Stimulated activated CD8-positive, alpha-beta memory T cell treated with anti-CD3 and anti-CD28 coated beads, Interleukin-2, amount 100 ng/mL, for 48 hours (primary cell): ENCODE measurements around the gene ARL15.

Experiments used
- DNase-seq, 2 donors: peaks; one replicate each; pipeline ENCODE4 v3.0.0-alpha.2; 2020; ENCODE audit warnings: low read depth in 2 of 2

ARL15 gene

GRCh38 chr5:54315736-54316528 lies 5.6 kb upstream of the ARL15 start:
- DNase-seq = no peak

- DNase-seq = no peak
These were observed 3.2 kb upstream of the ARL15 start for GRCh38 chr5:54313311-54314270.

GRCh38 chr5:54312499-54312898 lies 2.1 kb upstream of the ARL15 start:
- no peak for DNase-seq

GRCh38 chr5:54311176-54311677 lies 854 bp upstream of the ARL15 start:
- no peak for DNase-seq

GRCh38 chr5:54309691-54310432 lies 511 bp downstream of the ARL15 start:
- DNase-seq = peak in 1 of 2 donors; percentile 3

GRCh38 chr5:54309276-54309675 lies 1.1 kb downstream of the ARL15 start:
- no peak for DNase-seq

- DNase-seq = no peak
These were observed 2.8 kb downstream of the ARL15 start for GRCh38 chr5:54307583-54307982.

- no peak for DNase-seq
These were observed 3.5 kb downstream of the ARL15 start for GRCh38 chr5:54306893-54307292.

GRCh38 chr5:54305737-54306136 lies 4.6 kb downstream of the ARL15 start:
- DNase-seq = no peak

- DNase-seq = no peak
These were observed 6.3 kb downstream of the ARL15 start for GRCh38 chr5:54304040-54304439.

GRCh38 chr5:54302267-54302687 lies 8.1 kb downstream of the ARL15 start:
- DNase-seq = no peak

- no peak for DNase-seq
These were observed 8.5 kb downstream of the ARL15 start for GRCh38 chr5:54301849-54302248.

- no peak for DNase-seq
These were observed 9.2 kb downstream of the ARL15 start for GRCh38 chr5:54301220-54301619.

GRCh38 chr5:54298947-54299346 lies 11.4 kb downstream of the ARL15 start:
- DNase-seq = no peak

GRCh38 chr5:54296386-54296785 lies 14.0 kb downstream of the ARL15 start:
- no peak for DNase-seq

- DNase-seq = no peak
These were observed 14.6 kb downstream of the ARL15 start for GRCh38 chr5:54295651-54296276.

GRCh38 chr5:54294097-54294667 lies 16.2 kb downstream of the ARL15 start:
- no peak for DNase-seq

GRCh38 chr5:54292866-54293265 lies 17.5 kb downstream of the ARL15 start:
- no peak for DNase-seq

- no peak for DNase-seq
These were observed 18.9 kb downstream of the ARL15 start for GRCh38 chr5:54291498-54291897.

- DNase-seq = no peak
These were observed 20.6 kb downstream of the ARL15 start for GRCh38 chr5:54289769-54290168.
